Right hindlimb (tissue), 1 donor: ENCODE data around the gene RAB17.

Experiments used
- DNase-seq: peaks from one replicate; pipeline ENCODE4 v3.0.0-alpha.2; 2018

RAB17 gene

DNA sequence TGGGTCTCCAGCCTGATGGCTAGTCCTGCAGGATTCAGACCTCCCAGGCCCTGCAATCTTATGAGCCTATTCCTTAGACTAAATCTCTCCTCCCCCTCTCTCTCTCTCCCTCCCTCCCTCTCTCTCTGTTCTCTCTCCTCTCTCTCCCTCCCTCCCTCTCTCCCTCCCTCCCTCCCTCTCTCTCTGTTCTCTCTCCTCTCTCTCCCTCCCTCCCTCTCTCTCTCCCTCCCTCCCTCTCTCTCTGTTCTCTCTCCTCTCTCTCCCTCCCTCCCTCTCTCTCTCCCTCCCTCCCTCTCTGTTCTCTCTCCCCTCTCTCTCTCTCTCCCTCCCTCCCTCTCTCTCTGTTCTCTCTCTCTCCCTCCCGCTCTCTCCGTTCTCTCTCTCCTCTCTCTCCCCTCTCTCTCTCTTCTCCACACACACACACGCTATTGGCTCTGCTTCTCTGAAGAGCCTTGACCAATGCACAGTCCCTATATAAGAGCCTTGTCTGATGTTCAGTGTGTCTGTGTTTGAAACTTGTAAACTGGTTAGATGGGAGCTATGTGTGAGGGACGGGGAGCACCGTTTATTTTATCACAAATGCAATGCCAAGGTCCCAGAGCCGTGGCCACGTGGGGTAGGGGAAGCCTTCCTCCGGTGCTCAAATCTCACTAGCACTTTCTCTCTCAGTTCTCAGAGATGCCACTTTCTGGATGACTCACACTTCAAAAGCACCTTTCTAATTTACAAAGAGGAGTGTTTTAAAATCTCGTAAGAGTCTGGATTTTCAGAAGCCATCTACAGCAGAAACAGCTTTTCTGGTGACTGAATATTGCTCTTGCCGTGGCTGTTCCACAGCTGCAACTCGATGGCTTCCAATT is 33.5 kb downstream of the RAB17 start:
- DNase-seq, result no peak

DNA sequence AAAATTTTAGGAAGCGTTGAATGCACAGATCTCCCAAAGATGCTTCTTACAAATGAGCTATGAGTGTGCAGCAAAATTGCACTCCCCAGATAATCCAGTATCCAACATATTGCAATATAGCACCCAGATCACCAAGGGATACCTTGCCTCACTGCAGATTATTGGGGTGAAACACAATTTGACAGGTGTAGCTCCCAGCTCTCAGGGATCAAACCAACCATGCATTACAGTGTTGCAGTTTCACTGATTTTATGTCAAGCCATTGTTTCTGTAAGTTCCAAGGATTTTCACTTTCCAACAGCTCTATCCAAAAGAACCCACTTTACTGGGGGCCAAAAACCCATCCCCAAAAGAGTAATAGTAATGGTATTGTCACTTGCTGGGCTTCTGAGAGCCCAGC is 35.0 kb downstream of the RAB17 start:
- DNase-seq, result no peak

DNA sequence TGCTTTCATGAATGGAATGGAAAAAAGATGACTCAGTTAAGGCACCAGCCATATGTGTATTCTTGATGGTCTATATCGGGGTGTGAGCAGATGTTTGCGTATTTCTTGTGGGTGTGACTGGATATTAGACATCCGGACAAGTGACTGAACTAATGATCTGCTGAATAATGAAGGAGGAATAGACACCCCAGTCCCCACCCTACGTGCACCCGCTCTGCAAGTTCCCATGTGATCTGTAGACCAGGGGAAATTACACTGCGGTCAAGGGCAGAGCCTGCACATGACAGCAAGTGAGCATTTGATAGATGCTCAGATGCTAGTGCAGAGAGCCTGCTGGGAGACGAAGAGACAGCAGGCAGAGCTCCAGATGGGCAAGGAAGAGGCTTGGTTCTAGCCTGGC is 36.6 kb downstream of the RAB17 start:
- DNase-seq, result no peak

DNA sequence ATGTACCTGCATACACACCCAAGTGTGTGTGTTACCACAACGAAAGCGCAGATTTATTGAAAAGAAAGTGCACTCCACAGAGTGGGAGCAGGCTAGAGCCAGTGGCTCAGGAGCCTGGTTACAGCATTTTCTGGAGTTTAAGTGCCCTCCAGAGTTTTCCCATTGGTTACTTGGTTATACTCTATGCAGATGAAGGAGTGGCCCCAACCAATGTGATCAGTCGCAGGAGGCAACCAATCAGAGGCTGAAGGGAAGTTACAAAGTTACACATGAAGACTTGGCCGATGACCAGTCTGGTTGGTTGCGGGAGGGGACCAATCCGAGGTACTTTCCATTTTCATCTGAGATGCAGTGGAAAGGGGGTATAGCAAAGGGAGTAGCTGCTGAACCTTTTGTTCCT is 37.6 kb downstream of the RAB17 start:
- no peak for DNase-seq

DNA sequence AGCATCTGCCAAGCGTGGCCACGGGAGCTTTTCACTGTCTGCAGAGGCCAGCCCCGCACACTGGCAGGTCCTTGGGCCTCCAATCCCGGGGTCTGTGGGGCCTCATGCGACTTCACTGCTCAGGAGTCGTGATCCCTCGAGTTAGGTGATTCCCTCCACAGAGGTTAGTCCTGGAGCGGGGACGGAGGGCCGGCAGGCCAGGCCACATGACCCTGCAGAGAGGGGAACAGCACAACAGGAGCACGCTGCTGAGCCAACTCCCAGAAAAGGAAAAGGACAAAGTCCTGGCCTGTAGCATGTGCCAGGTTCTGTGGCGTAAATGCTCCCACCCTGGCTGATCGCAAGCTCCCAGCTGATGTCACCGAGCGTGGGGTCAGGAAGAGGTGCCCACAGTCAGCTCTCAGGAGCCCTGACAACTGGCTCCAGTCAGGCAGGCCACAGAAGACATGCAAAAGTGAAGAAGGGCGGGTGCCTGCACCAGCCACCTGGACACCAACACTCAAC is 39.4 kb downstream of the RAB17 start:
- DNase-seq, result no peak

DNA sequence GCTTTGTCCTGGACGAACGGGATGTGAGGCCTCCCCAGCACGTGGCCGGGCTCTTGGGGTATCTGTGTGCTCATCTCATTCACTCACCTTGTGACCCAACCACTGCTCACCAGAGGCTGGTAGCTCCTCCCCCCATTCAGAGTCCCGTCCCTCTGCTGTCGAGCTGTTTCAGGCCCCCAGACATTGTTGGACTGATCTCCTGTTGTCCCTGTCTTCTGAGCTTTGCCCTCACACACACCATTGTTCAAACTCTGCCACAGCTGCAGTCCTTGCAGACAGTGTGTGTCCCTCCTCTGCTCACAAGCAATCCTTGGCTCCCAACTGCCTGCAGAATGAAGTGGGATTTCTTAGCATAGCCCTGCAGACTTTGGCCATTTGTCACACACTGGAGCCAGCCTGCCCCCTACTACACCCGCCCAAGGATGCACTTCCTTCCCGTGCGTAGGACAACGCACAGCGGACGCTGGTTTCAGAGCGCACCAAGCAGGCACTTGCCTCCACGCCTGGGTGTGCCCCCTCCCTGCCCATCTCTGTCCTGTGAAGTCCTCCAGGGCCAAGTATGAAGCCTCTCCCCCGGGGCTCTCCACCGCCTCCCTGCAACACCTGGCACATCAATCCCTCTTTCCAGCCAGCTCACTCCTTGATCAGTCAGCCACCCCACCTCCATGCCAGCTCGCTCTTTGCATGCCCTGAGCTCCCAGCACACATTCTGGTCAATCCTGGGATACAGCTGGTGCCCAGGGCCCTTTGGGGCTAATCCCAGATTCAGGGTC is 40.7 kb downstream of the RAB17 start:
- DNase-seq, result no peak

DNA sequence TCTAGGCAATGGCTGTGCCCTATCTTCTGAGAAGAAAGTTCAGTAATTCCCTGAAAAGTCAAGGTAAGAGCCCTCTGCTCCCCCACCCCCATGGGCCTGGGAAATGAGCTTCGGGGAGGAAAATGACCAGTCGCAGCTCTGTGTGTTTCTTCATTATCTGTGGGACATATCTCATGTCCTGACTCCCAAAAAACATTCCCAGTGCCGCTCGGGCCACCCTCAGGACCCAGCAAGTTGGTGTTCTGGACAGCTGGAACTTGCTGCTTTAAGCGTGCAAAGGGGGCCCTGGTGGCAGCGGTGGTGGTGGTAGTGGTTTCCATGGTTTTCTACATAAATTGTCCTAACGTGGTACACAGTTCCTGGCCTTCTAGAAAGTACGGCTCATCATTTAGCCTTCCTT is 41.3 kb downstream of the RAB17 start:
- DNase-seq, result no peak

DNA sequence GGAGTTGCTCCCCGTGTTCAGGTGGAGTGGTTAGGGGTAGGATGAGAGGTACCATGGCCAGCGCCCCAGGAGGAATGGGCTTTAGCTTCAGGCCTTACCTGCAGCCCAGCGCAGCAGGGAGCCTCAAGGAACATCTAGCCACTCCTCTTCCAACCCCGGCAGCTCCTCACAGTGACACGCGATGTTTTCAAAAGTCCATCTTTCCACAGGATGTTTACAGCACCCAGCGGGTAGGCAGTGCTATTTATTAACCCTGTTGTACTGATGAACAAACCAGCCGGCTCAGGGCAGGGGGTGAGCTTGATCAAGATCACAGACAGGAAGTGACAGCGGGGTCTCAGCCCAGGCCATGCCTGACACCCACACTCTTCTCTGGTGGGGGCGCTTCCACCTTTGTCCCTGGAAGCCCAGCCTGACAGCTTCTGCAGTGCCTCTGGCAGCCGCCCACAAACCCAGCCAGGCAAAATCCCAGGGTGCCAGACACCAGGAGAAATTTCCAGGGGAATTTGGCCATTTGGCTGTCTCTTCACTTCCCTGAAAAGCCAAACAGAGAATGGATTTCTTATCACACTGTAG is 42.6 kb downstream of the RAB17 start:
- DNase-seq, result no peak

DNA sequence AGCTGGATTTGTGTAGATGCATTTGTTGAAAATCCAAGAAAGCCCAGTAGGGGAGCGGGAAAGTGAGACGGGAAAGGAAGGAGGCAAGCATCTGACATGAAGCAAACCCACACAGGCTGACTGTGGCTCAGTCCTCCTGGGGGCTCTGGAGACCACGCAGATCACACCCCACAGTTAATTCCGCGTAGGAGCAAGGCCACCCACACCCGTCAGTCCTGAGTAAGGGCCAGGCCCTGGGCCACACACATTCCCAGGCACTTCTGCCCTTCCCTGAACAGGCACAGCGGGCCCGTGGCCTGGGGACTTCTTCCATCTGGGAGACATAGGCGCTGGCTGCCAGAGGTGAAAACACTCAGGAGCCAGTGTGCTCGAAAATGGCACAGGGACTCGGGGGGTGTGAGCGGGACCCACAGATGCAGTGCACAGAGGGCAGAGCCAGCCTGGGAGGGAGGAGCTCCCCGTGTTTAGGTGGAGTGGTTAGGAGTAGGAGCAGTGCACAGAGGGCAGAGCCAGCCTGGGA is 43.6 kb downstream of the RAB17 start:
- no peak for DNase-seq

DNA sequence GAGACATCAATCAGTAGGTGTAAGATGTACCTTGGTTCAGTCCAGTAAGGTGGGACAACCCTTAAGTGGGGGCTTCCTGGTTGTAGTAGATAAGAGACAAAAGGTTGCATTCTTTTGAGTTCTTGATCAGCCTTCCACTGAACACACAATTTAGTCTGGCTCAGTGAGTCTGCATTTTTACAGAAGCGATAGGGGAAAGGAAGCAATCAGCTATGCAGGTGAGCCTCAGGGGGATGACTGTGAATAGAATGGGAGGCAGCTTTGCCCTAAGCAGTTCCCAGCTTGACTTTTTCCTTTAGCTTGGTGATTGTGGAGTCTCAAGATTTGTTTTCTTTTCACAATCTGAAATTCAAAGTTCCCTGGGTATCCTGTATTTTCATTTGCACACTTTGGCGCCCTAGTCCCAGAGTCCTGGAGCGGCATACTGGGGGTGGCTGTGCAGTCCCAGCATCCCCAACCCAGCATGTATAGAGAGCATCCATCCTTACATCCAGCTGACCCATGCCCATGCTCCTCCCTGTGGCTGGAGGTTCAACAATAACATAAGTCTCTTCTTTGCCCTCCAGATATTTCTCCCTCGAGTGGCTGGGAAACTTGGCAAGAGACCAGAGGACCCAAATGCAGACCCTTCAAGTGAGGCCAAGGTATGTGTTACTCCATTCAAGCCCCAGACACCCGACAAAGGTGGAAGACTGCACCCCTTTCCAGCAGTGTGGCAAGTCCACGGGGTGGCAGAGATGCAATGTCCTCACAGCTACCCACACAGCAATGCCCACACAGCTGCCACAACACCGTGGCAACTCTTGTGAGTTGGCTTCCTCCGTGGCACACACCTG is 44.3 kb downstream of the RAB17 start:
- DNase-seq, result no peak

DNA sequence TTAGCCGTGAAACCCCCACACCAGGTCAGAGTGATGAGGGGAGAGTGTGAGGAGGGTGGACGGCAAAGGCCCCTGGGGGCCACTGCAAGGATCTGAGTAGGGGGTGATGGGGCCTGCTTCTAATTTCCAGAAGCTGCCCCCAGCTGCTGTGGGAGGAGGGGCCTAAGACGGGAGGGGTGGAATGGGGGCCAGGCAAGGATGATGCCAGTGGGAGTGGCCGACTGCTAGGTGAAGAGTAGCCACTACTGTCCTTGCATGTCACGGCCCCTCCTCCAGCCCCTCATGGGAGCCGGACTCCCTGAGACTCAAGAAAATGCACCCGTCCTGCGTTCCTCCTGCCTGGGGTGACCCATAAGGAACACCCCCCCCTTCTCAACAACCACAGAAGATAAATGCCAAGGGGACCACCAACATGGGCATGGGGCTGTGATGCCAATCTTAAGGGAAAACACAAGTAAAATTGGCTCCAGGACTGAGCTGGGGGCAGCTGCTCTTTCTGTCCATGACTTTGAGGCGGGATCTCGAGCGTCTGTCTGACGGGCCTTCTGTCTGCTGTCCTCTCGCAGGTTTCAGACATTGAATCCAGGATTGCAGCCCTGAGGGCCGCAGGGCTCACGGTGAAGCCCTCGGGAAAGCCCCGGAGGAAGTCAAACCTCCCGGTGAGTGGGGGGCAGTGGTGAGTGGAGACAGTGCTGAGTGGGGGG is 48.4 kb downstream of the RAB17 start:
- DNase-seq, result no peak

DNA sequence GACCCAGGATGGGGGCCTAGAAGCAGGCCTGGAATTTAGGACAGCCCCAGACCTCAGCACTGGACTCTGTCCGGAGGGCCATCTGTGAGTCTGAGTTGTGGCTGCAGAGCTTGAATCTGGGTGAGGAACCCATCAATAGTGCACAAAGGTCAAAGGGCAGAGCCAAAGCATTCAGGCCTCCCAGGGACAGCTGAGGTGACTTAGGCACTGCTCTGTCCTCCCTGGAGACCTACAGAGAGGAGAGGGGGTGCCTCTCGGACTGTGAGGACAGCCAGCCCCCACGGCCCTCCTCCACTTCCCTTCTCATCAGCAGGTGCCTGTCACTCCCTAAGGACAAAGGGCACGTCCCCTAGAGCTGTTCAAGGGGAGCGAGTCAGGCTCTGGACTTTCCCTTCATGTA is 49.3 kb downstream of the RAB17 start:
- no peak for DNase-seq

DNA sequence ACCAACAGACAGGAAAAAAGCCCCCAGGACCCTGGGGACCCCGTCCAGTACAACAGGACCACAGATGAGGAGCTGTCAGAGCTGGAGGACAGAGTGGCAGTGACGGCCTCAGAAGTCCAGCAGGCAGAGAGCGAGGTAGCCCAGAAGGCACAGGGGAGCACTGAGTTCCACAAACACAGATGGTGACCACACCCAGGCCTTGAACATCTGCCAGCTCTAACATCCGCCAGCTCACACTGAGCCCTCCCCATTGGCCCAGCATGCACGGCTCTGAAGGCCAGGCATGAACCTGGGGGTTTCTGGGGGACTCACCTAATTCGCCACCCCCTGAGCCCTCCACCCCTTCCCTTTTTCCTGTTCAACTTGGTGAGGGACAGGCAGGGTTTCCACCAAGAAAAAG is 49.7 kb downstream of the RAB17 start:
- DNase-seq, result peak; percentile 78

DNA sequence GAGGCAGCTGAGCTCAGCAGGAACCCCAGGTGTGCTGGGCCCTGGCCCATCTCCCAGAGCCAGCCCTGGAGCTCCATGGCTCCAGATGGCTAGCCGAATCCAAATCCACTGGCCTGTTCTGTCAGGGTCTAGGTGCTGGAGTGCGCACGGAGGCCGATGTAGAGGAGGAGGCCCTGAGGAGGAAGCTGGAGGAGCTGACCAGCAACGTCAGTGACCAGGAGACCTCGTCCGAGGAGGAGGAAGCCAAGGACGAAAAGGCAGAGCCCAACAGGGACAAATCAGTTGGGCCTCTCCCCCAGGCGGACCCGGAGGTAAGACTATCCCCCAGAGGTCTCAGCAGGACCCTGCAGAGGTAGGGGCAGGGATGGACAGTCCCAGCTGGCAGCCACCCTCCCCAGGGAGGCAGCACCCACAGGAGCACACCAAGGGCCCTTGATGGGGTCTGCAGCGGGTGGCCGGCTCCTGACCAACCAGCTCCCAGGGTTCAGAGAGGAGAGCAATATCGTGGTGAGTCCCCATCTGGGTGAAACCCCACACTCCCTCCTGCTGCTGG is 50.2 kb downstream of the RAB17 start:
- no peak for DNase-seq

DNA sequence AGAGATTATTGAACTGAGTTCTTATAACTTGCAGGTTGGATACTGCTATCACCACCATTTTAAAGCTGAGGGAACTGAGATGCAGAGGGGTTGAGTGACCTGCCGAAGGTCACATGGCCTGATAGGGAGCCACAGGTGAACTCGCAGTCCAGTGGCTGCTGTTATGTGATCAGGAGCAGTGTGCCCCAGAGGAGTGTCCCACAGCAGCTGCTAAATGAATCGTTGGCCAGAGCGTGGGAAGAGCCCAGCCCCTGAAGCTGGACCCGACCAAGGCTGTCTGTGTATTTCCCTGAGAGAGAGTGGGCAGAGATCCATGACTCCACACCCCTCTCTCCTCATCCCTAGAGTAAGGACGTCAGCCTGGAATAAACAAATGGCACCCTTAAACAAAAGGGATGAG is 50.9 kb downstream of the RAB17 start:
- DNase-seq, result no peak

DNA sequence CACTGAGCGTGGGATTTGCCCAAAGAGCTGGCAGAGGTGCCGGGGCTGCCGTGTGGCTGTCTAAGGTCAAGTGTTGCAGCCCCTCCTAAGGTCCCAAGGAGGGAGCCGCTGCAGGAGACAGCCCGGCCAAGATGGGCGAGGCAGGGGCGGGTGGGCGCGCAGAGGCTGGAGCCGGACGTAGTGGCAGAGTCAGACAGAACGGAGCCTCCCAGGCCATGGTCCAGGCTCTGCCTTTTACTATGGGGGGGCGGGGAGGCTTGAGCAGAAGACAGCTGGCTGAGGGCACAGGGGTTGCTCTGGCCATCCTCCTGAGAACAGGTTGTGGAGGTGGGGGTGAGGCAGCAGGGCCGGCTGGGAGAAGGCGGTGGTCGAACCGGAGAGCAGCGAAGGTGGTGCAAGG is 51.6 kb downstream of the RAB17 start:
- DNase-seq, result no peak

DNA sequence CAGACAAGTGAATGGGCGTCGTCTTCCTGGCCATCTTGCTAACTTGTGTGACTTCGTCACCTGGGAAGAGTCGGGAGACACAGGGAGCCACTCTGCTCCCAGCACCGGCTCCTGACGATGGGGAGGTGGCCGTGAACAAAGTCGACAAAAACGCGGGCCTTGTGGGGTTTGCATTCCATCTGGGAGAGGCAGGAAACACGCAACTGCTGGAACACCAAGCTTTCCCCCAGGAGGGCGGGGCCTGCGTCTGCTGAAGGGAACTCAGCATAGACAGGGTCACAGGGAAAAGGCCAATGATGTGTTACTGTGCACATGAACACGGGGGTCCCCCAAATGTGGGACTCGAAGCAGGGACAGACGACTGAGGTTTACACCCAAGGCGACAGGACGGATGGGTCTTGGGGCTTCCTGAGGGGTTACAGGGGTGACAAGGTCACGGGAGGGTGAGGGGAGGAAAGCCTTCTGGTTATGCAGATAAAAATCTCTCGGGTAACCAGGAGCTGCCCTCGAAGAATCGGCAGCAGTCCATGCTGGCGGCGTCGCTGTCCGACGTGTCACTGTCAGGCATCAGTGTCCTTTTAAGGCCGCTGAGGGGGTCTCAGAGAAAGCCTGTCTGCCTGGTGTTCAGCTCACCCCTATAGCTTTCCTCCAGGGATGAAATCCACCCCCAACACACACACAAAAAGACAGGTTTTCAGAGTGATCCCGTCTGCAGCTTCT is 52.4 kb downstream of the RAB17 start:
- no peak for DNase-seq

DNA sequence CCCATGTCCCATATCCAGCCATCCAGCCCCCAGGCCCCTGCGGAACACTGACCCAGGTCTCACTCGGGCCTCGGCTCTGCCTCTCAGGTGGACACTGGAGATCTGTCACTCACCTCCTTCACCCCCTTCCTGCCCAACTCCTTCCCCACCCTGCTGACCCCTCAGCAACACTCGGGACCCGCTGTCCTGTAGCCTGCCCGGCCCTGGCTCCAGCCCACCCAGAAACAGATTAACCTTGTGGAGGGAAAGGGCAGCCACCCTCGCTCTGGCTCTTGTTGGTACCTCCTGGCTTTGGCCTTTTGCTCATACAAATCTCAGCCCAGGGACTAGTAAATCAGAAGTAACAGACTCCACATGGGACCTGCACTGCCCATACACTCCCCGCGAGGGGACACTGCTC is 53.9 kb downstream of the RAB17 start:
- DNase-seq, result no peak

DNA sequence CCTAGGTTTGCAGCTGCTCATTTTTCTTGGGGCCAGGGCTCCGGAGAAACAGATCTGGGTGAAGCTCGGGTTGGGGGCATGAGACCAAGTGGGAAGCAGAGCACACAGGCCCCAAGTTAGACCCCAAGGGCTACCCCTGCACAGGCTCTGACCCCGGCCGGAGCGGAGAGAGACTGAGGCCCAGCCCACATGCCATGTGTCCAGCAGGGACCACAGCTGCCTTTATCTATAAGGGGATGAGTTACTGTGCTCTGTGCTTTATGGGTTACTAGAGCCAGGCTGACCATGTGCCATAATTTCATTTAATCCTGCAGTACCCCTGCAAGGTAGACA is 54.5 kb downstream of the RAB17 start:
- DNase-seq, result no peak

DNA sequence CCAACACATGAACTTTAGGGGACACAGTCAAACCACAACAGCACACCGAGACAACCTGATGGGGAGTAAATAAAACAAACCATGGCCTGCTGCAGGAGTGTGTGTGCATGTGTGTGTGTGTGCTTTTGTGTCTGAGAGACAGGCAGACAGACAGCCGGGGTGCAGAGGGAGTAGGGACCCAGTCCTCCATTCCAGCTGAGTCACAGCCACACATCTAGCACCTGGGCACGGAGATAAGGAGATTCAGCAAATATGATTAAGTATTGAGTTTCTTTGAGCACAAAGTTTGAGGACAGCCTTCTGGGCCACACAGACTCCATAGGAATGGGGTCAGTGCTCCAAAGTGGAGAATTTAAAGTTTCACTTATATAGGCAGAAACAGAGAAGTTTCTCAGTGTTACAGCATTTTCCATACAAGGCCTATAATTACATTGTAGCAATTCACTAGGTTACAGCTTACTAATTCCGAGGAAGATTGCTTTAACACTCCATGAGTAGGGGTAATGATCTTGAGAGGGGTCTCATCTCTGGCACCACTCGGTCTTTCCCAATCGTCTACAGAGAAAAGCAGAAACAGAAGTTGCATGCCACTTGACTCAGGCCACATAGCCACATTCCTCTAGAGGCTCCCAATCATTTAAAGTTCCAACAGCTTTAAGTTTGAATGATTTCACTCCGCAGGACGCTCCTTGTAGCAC is 55.0 kb downstream of the RAB17 start:
- DNase-seq, result no peak
